IPS DF 4.7 (cell line): ENCODE measurements around the gene FAM222A.

Source experiments
- DNase-seq: peaks from one replicate; pipeline ENCODE4 v3.0.0-alpha.2; 2013; ENCODE audit warnings: low spot score; ENCODE audit errors: extremely low read depth

Gene FAM222A

DNA sequence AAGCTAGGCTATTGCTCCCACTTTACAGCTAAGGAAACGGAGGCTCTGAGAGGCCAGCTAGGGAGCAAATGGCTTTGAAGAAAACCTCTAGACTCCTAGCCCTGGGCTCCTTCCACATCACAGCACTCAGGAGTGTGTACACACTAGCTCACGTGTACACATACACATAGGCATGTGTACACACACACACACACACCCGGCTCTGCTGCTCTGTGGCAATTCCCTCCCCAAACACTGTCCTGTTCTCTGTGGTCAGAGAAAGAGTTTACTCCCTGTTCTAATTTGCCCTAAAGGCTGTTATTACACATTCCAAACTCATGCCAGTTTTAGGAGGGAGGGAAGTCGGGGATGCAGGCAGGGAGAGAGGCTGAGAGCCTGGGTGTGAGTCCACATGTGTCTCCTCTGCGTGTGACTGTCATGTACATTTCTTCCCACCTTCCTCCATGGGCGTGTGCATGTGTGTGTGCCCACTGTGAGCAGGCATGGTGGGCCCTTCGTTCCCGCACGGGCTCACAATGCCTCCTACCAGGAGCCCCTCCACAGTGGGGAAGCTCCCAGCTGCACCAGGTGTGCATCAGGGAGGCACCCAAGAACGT, 105.4 kb downstream of the FAM222A start:
- no peak for DNase-seq
